HG03095 (cell line): ENCODE data around the gene ARHGAP23.
"Not testable (repeated sequence)": the region's sequence is repeated elsewhere in the genome, so short reads cannot be mapped to it uniquely, and the experiment has no call there.

Experiments
- ATAC-seq: cut with Tn5 transposase; IDR thresholded peaks from one replicate; pipeline ENCODE4 v1.9.1; 2021; ENCODE audit warnings: moderate library complexity; ENCODE audit not compliant: unreplicated experiment

Gene ARHGAP23

GRCh38 chr17:38509772-38510420, 81.6 kb downstream of the ARHGAP23 start:
- no peak for ATAC-seq

GRCh38 chr17:38510421-38511149, 82.3 kb downstream of the ARHGAP23 start:
- no peak for ATAC-seq

GRCh38 chr17:38511150-38512108, 83.2 kb downstream of the ARHGAP23 start:
- ATAC-seq: no peak

- no peak for ATAC-seq
These were observed 84.3 kb downstream of the ARHGAP23 start for GRCh38 chr17:38512473-38513058.

- ATAC-seq: not testable (repeated sequence)
These were observed 98.3 kb downstream of the ARHGAP23 start for GRCh38 chr17:38526526-38526925.

- ATAC-seq: not testable (repeated sequence)
These were observed 99.9 kb downstream of the ARHGAP23 start for GRCh38 chr17:38528141-38528540.

- not testable (repeated sequence) for ATAC-seq
These were observed 102.6 kb downstream of the ARHGAP23 start for GRCh38 chr17:38530856-38531255.

- not testable (repeated sequence) for ATAC-seq
These were observed 103.5 kb downstream of the ARHGAP23 start for GRCh38 chr17:38531761-38532160.

- no peak for ATAC-seq
These were observed 104.2 kb downstream of the ARHGAP23 start for GRCh38 chr17:38532451-38532850.

- no peak for ATAC-seq
These were observed 105.0 kb downstream of the ARHGAP23 start for GRCh38 chr17:38533241-38533640.

- ATAC-seq: no peak
These were observed 105.7 kb downstream of the ARHGAP23 start for GRCh38 chr17:38533866-38534497.

GRCh38 chr17:38534498-38534885, 106.2 kb downstream of the ARHGAP23 start:
- no peak for ATAC-seq

GRCh38 chr17:38535886-38536285, 107.6 kb downstream of the ARHGAP23 start:
- ATAC-seq: no peak

GRCh38 chr17:38536661-38537060, 108.4 kb downstream of the ARHGAP23 start:
- ATAC-seq: no peak

GRCh38 chr17:38538906-38539305, 110.6 kb downstream of the ARHGAP23 start:
- ATAC-seq: no peak

- ATAC-seq: no peak
These were observed 111.1 kb downstream of the ARHGAP23 start for GRCh38 chr17:38539386-38539785.

- no peak for ATAC-seq
These were observed 112.3 kb downstream of the ARHGAP23 start for GRCh38 chr17:38540514-38541045.

- no peak for ATAC-seq
These were observed 113.0 kb downstream of the ARHGAP23 start for GRCh38 chr17:38541281-38541680.

GRCh38 chr17:38542286-38542685, 114.0 kb downstream of the ARHGAP23 start:
- ATAC-seq: no peak
